ENCODE data around the gene AHCTF1.

The AHCTF1 gene

DNA sequence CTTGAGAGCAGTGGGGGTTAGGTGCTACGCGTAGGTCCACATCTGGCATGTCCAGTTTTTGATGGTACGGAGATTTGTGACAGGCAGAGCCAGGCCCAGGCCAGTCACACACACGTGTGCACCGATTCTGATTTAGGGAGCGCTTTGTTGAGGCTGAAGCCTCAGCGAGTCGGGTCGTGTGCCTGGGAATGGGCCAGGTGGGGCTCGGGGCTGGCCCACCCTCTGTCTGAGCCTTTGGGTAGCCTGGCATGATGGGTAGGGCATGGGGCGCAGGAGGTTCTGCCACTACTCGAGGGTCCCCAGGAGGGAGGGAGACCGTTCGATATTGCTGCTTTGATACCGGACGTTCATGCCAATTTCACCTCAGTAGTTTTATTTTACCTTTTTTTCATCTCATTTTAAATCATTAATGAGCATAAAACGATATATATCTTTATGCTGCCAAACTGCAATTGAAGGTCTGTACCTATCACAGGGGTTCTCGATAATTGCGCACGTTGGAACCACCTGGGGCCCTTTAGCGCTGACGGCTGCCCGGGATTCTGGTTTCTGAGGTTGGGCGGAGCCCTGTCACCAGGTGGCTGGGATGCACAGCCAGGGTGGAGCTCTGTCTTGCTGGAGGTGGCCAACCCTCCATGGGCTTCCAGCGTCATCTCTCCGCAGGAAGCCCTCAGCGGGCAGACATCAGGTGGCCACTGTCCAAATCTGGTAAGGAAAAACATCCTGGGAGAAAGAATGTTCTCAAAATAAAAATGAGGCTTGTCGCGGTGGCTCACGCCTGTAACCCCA is 135.6 kb downstream of the AHCTF1 start:
- peak; percentile 57 for DNase-seq

DNA sequence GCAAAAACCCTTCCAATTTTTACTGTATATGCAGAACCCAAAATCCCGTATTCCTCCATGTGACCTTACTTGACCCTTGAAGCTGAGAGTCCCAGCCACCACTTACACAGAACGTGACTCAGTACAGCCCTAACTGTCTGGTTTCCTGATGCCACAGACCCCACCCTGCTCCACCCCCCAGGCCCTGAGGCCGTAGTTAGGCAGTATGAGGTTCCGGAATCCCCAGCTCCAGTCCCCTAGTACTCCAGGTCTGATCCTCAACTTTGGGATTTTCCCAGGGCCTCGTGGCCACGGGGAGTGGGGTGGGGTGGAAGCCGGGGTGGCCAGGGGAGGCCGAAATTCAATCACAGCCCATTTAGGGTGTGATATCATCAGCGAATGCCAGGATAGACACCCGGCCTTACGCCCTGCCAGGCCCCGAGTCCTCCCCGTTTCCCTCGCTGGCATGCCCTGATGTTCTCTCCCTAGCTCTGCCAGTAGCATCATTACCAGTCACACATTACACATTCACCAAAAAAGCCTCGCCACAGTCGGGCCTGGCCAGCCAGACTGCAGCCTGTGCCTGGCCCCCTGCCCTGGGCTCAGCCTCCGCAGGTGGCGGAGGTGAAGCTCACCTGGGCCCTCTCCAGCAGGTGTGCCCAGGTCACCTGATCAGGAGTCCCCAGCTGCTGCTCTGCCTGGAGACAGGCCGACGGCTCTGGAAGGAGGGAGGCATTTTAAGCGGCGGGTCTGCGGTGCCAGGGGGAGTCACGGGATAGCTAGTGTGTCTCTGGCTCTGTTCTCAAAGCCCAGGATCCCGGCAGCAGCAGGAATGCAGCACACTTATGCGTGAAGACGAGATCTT is 136.7 kb downstream of the AHCTF1 start:
- DNase-seq, result peak; percentile 43

DNA sequence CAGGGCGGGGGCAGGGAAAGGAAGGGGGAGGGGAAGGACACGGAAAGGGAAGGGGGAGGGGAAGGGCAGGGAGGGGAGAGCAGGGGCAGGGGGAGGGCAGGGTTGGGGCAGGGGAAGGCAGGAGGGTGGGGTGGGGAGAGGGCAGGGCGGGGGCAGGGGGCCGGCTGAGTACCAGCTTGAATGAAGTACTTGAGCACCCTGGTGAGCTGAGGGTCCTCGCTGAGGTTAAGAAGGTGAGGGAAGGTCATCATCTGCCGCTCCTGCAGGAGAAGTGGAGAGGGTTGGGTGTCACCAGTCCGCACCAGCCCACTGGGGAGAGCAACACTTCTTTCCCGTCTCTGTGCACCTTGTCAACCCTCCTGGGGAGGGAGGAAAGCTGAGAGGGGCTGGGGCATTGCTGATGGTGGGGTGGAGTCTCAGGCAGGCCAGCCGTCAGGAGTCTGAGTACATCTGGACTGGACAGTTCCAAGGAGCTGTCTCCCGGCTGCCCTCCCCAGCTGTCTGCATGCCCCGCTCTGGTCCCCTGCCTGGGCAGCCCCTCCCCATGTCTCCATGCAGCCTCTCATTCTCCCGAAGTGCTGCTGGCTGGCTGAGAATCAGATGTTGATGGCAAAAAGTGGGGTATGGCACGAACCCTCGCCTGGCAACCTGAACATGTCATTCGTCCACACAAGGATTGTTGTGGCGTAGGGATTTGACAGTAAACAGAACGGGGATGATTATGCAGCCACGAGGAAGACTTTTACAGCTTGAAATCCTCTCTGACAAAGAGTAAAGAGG is 137.5 kb downstream of the AHCTF1 start:
- DNase-seq, result peak; percentile 11

DNA sequence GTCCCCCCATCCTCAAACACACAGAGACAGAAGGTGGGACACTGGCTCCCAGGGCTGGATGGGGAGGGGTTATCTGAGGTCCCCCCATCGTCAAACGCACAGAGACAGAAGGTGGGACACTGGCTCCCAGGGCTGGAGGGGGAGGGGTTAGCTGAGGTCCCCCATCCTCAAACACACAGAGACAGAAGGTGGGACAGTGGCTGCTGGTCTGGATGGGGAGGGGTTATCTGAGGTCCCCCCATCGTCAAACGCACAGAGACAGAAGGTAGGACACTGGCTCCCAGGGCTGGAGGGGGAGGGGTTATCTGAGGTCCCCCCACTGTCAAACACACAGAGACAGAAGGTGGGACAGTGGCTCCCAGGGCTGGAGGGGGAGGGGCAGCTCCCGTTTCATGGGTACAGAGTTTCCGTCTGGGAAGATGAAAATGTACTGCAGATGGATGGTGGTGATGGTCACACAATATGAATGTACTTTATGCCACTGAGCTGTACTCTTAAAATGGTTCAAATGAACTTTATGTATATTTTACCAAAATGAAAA is 138.3 kb downstream of the AHCTF1 start:
- DNase-seq, result no peak

DNA sequence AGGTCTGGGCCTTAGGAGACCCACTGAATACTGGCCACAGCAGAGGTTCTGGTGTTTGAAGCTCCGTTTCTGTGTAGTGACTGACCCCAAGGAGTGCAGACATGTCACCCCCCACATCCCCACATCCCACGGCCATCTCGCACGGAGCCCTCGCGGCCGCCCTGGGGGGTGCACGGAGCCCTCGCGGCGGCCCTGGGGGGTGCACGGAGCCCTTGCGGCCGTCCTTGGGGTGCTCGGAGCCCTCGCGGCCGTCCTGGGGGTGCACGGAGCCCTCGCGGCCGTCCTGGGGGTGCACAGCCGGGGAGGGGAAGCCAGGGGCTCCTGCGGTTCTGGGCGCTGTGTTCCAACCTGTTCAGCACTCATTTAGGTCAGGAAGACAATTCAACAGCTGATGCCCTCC is 139.1 kb downstream of the AHCTF1 start:
- DNase-seq, result no peak

DNA sequence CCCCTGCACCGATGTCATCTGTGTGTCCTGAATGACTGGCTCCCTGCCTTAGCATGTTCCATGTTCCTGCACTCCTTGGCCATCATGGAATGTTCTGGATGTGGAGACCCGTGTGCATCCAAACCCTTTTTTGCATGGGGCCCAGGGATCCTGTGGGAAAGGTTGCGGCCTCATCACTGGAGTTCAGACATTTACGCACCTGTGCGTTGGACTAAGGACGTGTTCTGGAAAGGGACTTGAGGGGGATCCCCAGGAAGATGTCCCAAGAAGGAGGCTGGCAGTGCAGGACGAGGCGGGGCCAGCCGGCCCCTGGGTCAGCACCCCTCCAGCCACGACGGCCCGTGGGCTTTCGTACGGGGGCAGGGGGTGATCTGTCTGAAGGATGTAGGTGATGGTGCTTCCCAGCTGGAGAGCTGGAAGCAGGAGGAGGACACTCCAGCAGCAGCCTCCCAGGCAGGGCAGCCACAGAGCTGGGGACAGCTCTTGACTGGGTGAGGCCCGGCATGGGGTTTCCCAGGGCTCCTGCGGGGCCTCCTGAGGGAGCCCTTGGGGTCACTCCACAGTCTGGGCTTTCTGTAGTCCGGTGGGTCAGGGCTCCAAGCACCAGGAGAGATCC is 140.3 kb downstream of the AHCTF1 start:
- no peak for DNase-seq

DNA sequence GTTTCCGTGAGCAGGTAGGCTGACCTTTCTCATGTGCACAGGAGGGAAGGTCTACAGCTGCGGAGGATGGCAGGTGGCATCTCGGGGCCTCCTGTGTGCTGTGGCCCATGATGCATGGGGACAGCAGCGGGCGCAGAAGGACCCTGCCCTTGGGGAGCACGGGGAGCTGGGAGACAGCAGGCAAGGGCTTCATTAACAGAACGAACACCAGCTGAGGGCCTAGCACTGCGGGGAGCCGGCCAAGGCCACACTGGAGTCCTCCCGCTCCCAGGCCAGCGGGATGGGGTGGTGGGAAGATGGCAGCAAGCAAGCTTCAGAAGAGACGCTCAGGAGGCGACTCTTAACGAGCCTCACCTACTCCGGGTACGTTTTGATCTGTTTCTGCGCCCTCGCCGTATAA is 140.9 kb downstream of the AHCTF1 start:
- no peak for DNase-seq

DNA sequence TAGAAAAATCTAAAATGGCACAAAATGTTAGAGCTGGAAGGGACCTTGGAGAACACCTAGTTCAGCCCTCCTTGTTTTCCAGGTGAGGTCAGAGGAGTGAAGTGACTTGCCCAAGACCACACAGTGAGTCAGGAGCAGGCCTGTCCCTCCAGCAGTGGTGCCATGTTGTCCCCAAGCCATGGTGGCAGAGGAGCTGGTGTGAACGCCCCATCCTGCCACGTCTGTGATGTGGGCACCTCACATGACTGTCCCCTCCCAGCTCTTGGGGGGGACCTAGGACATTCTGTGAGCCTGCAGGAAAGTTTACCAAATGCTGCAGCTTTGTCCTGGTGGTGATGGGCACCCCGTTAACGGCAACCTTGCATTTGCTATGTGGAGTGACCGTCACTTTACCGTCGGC is 141.4 kb downstream of the AHCTF1 start:
- DNase-seq, result no peak

DNA sequence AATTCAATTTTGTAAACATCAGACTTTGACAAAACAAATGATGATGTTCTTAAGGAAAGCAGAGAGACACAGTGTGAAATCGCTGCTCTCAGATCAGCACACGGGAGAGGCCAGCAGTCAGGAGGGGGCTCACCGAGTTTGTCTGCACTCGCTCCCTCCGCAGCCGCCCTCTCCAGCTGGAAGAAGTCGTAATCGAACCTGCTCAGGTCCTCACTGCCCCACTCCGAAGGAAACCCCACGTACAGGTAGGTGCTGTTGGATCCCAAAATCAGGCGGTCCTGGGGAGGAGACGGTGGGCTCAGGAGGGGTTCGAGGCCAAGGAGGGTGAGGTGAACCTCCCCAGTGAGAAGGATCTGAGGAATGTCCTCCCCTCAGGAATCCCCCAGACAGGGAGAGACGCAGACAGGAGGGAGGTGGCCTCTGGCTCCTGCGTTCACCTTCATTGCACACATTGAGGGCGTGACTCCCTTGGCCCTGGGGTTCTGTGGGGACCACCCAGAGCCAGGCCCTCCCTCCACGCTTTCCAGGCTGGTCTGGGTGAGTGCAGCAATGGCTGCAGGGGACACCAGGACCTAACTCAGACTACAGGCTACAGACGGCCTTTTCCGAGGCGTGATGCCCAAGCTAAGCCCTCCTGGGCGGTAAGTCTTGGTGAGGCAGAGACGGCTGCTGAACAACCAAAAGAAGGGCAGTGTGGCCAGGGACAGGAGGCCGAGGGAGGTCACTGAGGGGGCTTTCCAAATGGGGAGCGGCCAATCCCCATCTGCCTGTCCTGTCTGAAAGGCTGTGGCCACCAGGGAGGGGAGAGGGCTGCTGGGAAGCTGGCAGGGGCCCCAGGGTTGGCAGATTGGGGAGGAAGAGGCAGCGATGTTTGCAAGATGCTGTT is 142.1 kb downstream of the AHCTF1 start:
- DNase-seq, result no peak
